OCI-LY1 (cell line): ENCODE data around the gene IGF1R.

Experiments
- H2AFZ ChIP-seq: fragments of 200-600 bp; sonication (generic), shearing (Covaris generic); 2 replicates; pipeline ENCODE4 v1.6.0; 2014; ENCODE audit warnings: antibody characterized with exemption, mild to moderate bottlenecking, low read length
- H3F3A ChIP-seq: fragments of 200-600 bp; sonication (generic), shearing (Covaris generic); 2 replicates; pipeline ENCODE4 v1.6.0; 2014; ENCODE audit warnings: mild to moderate bottlenecking, antibody characterized with exemption, low read length, moderate library complexity; ENCODE audit not compliant: insufficient read depth
- H3K27ac ChIP-seq: fragments of 200-600 bp; sonication (generic); 2 replicates; pipeline ENCODE4 v1.5.1; 2014; ENCODE audit warnings: low read length, mixed run types, mild to moderate bottlenecking, low read depth; ENCODE audit not compliant: poor library complexity, severe bottlenecking
- H3K27me3 ChIP-seq: fragments of 200-600 bp; sonication (generic); 2 replicates; pipeline ENCODE4 v1.6.0; 2014; ENCODE audit warnings: antibody characterized with exemption, mild to moderate bottlenecking, low read length, moderate library complexity; ENCODE audit not compliant: insufficient read depth
- H3K36me3 ChIP-seq: fragments of 200-600 bp; sonication (generic); 2 replicates; pipeline ENCODE4 v1.6.1; 2014; ENCODE audit warnings: mild to moderate bottlenecking, antibody characterized with exemption, low read length, moderate library complexity, mixed read lengths; ENCODE audit not compliant: insufficient read depth
- H3K4me1 ChIP-seq: fragments of 200-600 bp; sonication (generic); 2 replicates; pipeline ENCODE4 v1.5.1; 2014; ENCODE audit warnings: mild to moderate bottlenecking, low read length, moderate library complexity; ENCODE audit not compliant: insufficient read depth, severe bottlenecking
- H3K4me2 ChIP-seq: fragments of 200-600 bp; sonication (generic), shearing (Covaris generic); 2 replicates; pipeline ENCODE4 v1.6.1; 2014; ENCODE audit warnings: low read length
- H3K4me3 ChIP-seq: fragments of 200-600 bp; sonication (generic); 2 replicates; pipeline ENCODE4 v1.5.1; 2014; ENCODE audit warnings: low read length, low read depth, mild to moderate bottlenecking, mixed read lengths; ENCODE audit not compliant: poor library complexity, severe bottlenecking
- H3K79me2 ChIP-seq: fragments of 200-600 bp; shearing (Covaris generic); 2 replicates; pipeline ENCODE4 v1.6.1; 2016; ENCODE audit warnings: mixed run types, low read length, mixed read lengths; ENCODE audit not compliant: insufficient read depth
- H3K9ac ChIP-seq: fragments of 200-600 bp; sonication (generic), shearing (Covaris generic); 2 replicates; pipeline ENCODE4 v1.6.1; 2014; ENCODE audit warnings: mild to moderate bottlenecking, low read length, mixed read lengths
- H3K9me2 ChIP-seq: fragments of 200-600 bp; sonication (generic), shearing (Covaris generic); 2 replicates; pipeline ENCODE4 v1.6.1; 2014; ENCODE audit warnings: low read depth, mild to moderate bottlenecking, low read length, mixed read lengths
- H3K9me3 ChIP-seq: fragments of 200-600 bp; shearing (Covaris generic); 2 replicates; pipeline ENCODE4 v1.6.1; 2014; ENCODE audit warnings: low read length, mixed read lengths
- H4K20me1 ChIP-seq: fragments of 200-600 bp; sonication (generic), shearing (Covaris generic); 2 replicates; pipeline ENCODE4 v1.6.0; 2016; ENCODE audit warnings: mild to moderate bottlenecking, low read length; ENCODE audit not compliant: insufficient read depth
- CTCF ChIP-seq: fragments of 200-600 bp; sonication (generic), shearing (Covaris generic); IDR thresholded peaks from 2 replicates; pipeline ENCODE4 v1.5.1; 2017; ENCODE audit warnings: mild to moderate bottlenecking, antibody characterized with exemption, low read length, moderate library complexity, mixed read lengths
- EZH2 ChIP-seq: fragments of 200-600 bp; sonication (generic), shearing (Covaris generic); IDR thresholded peaks from 2 replicates; pipeline ENCODE4 v1.8.0; 2017; ENCODE audit warnings: borderline replicate concordance, mixed run types, mild to moderate bottlenecking, antibody characterized with exemption, low read length, moderate library complexity, mixed read lengths

The IGF1R gene

GRCh38 chr15:98669638-98670037 is 21.3 kb downstream of the IGF1R start:
- Histone ChIP-seq H3K36me3 (no peaks in the 10 kb centered on the region), H3K9ac (no peak overlapping the region), H3K27ac (no peak overlapping the region), H3F3A (no peaks in the 10 kb centered on the region), H3K9me3 (no peaks in the 10 kb centered on the region), H4K20me1 (no peaks in the 10 kb centered on the region), H3K9me2 (no peaks in the 10 kb centered on the region), H3K4me3 (no peak overlapping the region), H2AFZ (no peak overlapping the region), H3K4me2 (no peak overlapping the region), H3K79me2 (no peaks in the 10 kb centered on the region), H3K4me1 (no peaks in the 10 kb centered on the region), H3K27me3 (no peaks in the 10 kb centered on the region)
- TF ChIP-seq EZH2 (no peak), CTCF (no peak)

GRCh38 chr15:98671060-98672008 is 23.0 kb downstream of the IGF1R start:
- no peaks in the 10 kb centered on the region for H3K79me2 ChIP-seq
- H3K27ac ChIP-seq = no peak overlapping the region
- no peak overlapping the region for H3K4me2 ChIP-seq
- no peak overlapping the region for H2AFZ ChIP-seq
- H3K36me3 ChIP-seq = no peaks in the 10 kb centered on the region
- TF ChIP-seq CTCF (no peak), EZH2 (no peak)
- H3K9me3 ChIP-seq = no peaks in the 10 kb centered on the region
- no peaks in the 10 kb centered on the region for H3K27me3 ChIP-seq
- H3F3A ChIP-seq = no peaks in the 10 kb centered on the region
- H3K9me2 ChIP-seq = no peaks in the 10 kb centered on the region
- H3K9ac ChIP-seq = no peak overlapping the region
- H3K4me3 ChIP-seq = no peak overlapping the region
- no peaks in the 10 kb centered on the region for H4K20me1 ChIP-seq
- H3K4me1 ChIP-seq = no peaks in the 10 kb centered on the region

- Histone ChIP-seq H3K36me3 (no peaks in the 10 kb centered on the region), H3K9me3 (no peaks in the 10 kb centered on the region), H3F3A (no peaks in the 10 kb centered on the region), H3K27me3 (no peaks in the 10 kb centered on the region), H3K4me3 (no peak overlapping the region), H4K20me1 (no peaks in the 10 kb centered on the region), H3K27ac (no peak overlapping the region), H3K4me2 (no peak overlapping the region), H2AFZ (no peak overlapping the region), H3K4me1 (no peaks in the 10 kb centered on the region), H3K9ac (no peak overlapping the region), H3K79me2 (no peaks in the 10 kb centered on the region), H3K9me2 (no peaks in the 10 kb centered on the region)
- TF ChIP-seq CTCF (no peak), EZH2 (no peak)
Measured at GRCh38 chr15:98673133-98673532, 24.8 kb downstream of the IGF1R start.
